GM12872 (cell line): ENCODE results near the gene ATP1A4.

Experiments
- TF ChIP-seq, protein P1 (sequence below): IDR thresholded peaks from 3 replicates; pipeline ENCODE4 v1.5.1; 2011; ENCODE audit warnings: low read depth, mild to moderate bottlenecking, low read length, moderate library complexity; ENCODE audit not compliant: insufficient read depth

Gene ATP1A4

DNA sequence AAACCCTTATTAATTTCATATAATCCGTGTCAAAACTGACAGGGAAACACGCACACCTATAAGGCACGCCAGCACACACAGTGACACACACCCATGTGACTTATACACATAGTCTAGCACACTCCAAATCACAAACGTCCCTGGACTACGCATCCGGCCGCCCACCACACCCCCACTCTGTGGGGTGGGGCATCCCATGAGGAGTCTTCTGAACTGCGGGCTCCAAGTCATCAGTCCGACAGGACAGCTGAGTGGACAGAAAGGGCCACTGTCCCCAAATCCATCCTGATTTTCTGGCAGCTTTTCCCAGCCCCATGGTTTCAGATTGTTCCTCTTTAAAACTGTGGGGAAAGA is 54.6 kb downstream of the ATP1A4 start:
- TF ChIP-seq, protein P1, sequence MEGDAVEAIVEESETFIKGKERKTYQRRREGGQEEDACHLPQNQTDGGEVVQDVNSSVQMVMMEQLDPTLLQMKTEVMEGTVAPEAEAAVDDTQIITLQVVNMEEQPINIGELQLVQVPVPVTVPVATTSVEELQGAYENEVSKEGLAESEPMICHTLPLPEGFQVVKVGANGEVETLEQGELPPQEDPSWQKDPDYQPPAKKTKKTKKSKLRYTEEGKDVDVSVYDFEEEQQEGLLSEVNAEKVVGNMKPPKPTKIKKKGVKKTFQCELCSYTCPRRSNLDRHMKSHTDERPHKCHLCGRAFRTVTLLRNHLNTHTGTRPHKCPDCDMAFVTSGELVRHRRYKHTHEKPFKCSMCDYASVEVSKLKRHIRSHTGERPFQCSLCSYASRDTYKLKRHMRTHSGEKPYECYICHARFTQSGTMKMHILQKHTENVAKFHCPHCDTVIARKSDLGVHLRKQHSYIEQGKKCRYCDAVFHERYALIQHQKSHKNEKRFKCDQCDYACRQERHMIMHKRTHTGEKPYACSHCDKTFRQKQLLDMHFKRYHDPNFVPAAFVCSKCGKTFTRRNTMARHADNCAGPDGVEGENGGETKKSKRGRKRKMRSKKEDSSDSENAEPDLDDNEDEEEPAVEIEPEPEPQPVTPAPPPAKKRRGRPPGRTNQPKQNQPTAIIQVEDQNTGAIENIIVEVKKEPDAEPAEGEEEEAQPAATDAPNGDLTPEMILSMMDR = no peak

DNA sequence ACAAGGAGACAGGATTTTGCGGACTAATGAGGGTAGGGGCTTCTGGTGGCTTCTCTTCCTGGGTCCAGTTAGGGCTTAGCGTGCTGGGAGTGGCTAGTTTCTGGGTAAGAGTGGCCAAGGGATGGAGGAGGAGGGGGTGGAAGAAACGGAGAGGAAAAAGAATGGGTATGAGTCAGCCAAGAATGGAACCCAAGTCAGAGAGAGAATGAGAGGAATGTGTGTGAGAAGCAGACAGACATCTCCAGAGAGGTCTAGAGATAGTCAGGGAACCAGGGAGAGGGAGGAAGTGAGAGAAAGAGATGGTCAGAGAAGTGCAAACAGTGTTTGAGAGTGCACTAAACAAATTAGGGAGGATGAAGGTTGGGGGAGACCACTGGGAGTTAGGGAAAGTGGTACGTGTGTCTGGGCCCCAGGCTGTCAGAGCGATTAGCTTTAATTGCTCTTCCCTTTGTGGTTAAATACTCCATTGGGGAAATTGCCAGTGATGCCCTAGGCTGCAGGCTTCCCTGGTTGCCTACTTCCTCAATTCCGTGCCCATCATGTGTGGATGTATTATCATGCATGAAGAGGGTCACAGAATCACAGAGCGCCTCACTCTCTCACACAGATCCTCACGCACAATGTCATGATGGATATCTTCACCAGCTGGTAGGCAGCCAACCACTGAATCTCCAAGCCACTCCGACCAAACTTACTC is 55.2 kb downstream of the ATP1A4 start:
- TF ChIP-seq, protein P1 = no peak

DNA sequence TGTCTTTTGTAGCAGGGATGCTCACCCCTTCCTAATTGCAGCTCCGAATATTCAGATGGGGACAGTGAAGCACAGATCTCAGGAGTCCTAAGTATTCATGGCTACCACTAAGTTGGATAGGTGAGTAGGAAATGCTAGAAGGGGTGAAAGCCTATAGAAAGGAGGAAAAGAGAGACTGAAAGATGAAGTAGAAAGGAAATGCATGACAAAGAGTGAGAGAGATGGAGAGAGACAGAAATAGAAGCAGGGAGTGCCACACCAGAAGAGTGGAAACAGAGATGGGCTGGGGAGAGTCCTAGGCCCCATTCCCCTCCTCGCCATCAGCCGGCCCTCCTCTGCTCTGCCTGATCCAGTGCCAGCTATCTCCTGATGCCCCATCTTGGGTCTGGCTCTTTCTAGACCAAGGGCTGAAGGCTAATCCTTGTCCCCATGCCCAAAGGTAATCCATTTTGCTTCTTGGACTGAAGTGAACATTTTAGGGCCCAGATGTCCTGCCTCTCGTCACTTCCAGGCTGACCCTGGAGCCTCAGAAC is 55.8 kb downstream of the ATP1A4 start:
- TF ChIP-seq, protein P1 = no peak

DNA sequence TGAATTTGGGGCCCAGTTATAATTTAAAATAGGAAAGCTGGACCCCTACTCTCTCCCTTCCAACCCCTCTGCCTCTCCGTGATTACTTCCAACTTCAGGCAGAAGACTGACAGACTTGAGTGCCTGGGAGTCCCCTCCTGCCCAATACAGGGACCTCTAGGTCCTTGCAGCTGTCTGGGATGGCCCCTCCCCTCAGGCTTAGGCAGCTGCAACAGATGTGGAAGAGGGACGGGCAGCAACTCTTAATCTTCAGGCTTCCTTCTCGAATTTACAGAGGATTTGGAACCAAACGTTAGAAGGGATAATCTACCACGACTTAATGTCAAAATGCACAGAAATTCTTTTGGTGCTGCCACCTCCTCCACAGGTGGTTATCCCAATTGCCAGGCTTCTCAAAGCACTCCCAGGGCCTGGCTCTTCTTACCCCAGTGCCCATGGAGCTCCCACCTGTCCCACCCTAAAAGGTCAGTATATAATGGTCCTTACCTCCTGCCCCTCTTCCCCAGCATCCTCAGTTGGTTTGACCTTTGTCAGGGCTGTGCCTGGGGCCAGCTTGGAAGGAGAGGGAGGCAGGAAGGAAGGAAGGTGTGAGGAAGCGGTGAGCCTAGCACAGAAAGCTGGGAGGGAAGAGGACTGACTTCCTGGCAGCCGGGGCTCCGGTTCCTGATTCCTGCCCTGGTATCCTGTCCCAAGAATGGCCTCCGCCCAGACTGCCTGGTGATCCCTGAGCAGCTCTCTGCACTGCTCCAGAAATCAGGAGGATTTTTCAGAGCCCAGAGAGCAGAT is 56.6 kb downstream of the ATP1A4 start:
- TF ChIP-seq, protein P1 = no peak

DNA sequence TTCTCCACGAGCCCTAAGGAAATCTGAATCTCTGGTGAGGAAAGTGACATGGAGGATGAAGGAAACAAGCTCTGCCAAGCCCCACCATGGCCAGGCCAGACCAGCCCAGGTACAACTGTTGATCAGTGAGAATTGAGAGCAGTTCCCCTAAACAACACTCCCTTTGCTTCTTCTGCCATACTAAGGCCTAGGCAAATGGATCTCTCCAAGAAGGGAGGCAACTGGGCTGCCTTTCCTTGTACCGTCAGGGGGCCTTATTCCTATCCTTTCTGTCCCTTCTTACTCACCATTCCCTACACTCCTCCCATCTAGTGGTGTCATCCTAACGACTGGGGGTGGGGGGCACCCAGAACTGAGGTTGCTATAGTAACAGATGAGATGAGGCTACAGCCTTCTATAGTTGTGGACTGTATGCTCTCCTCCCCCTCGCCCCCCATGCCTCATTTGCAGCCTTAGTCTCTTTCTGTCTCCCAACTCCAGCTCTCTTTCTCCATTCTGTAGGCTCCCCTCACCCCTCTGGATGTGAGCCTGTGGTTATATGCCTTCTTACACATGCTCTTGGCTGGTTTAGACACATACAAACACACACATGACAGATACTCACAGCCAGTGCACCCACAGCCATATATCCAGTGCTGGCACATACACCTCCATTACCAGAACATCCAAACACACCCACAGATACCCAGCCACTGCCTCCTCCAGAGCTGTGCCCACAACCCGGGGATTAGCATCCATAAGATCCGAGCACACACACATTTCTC is 57.3 kb downstream of the ATP1A4 start:
- TF ChIP-seq, protein P1 = no peak

DNA sequence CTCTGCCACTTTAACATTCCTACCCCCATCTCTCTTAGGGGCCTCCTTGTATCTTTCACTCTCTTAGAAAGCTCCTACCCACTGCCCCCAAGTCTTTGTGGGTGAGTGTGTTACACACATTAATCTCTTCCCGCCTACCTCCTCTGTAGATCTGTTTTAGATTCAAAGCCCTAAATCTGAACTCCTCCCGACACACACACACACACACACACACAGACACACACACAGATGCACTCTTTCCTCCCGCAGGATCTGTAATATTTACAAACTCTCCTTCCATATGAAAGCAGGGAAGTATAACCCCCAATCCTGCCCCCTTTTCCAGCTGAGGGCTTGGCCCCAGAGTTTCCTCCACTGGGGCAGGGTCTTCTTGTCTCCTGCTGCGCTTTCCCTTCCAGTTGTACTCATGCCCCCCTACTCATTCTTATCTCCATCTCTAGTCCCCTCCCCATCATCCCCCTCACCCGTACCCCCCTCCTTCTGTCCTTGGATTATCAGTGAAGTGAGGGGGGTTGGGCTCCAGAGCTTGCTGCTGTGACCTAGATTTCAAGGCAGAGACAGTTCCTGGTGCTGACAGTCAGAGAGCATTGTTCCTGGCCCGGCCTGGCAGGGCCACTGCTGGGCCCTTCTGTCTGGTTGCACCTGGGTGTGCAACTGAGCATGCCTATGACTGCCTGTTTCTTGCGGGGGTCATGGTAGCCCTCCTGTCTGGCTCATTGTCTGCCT is 58.1 kb downstream of the ATP1A4 start:
- TF ChIP-seq, protein P1 = no peak
